SK-N-SH (cell line): ENCODE results near the gene LCORL. TPM values are rescaled to one million over a fixed set of nuclear protein-coding genes. Genes with fewer than 3 reads are reported as not detected.

Source experiments
- CTCF ChIA-PET: fragments of 300-600, 350-600 bp; formaldehyde crosslinking; extraction: SDS; loops from one replicate; lab custom pipeline; 2021; lab: Yijun Ruan, JAX
- POLR2A ChIA-PET: fragments of 350-600 bp; sonication (Branson Sonifier 250); formaldehyde crosslinking; extraction: SDS; loops from one replicate; lab custom pipeline; 2020; ENCODE audit warnings: antibody characterized with exemption, inconsistent platforms; lab: Yijun Ruan, JAX
- DNase-seq: peaks from one replicate; pipeline ENCODE4 v3.0.0; 2012
- H2AFZ ChIP-seq: fragments of 200-600 bp; sonication (generic); 2 replicates; pipeline ENCODE4 v1.8.1; 2016; ENCODE audit warnings: antibody characterized with exemption, mild to moderate bottlenecking, low read depth
- H3F3A ChIP-seq: fragments of 200-600 bp; sonication (generic); replicated peaks from 2 replicates; pipeline ENCODE3; 2016; ENCODE audit warnings: antibody characterized with exemption, mild to moderate bottlenecking; ENCODE audit not compliant: insufficient read depth
- H3K27ac ChIP-seq, 2 experiments: fragments of 200-500 bp in 1 of 2; fragments of 200-600 bp in 1 of 2; sonication (Bioruptor generic) in 1 of 2; sonication (generic), shearing (Covaris generic) in 1 of 2; 2 replicates each; pipeline versions ENCODE4 v1.5.1 to v1.6.1; 2014 to 2016; ENCODE audit warnings: low read depth in 2 of 2, inconsistent platforms in 1 of 2, low read length in 1 of 2, mild to moderate bottlenecking in 1 of 2, mixed read lengths in 1 of 2
- H3K27me3 ChIP-seq: fragments of 200-600 bp; sonication (generic), shearing (Covaris generic); 2 replicates; pipeline ENCODE4 v1.6.1; 2016; ENCODE audit warnings: mixed run types; ENCODE audit not compliant: insufficient read depth
- H3K36me3 ChIP-seq, 2 experiments: fragments of 200-500 bp in 1 of 2; fragments of 200-600 bp in 1 of 2; sonication (Bioruptor generic) in 1 of 2; sonication (generic) in 1 of 2; replicated peaks in 1 of 2; 2 replicates each; pipeline versions ENCODE3 to v1.5.1; 2014 to 2016; ENCODE audit warnings: low read length in 1 of 2, mild to moderate bottlenecking in 1 of 2; ENCODE audit not compliant: insufficient read depth in 2 of 2, control insufficient read depth in 1 of 2
- H3K4me1 ChIP-seq, 2 experiments: fragments of 200-500 bp in 1 of 2; fragments of 200-600 bp in 1 of 2; sonication (Bioruptor generic) in 1 of 2; sonication (generic), shearing (Covaris generic) in 1 of 2; 2 replicates each; pipeline versions ENCODE4 v1.5.1 to v1.6.1; 2014 to 2016; ENCODE audit warnings: low read depth in 1 of 2, low read length in 1 of 2, mixed run types in 1 of 2; ENCODE audit not compliant: insufficient read depth in 2 of 2, control insufficient read depth in 1 of 2
- H3K4me2 ChIP-seq: fragments of 200-600 bp; sonication (generic), shearing (Covaris generic); 2 replicates; pipeline ENCODE4 v1.6.1; 2017; ENCODE audit warnings: mixed run types
- H3K4me3 ChIP-seq, 2 experiments: fragments of 200-500 bp in 1 of 2; fragments of 200-600 bp in 1 of 2; sonication (Bioruptor generic) in 1 of 2; sonication (generic), shearing (Covaris generic) in 1 of 2; 2 replicates each; pipeline versions ENCODE4 v1.5.1 to v1.8.1; 2014 to 2016; ENCODE audit warnings: low read depth in 2 of 2, inconsistent platforms in 1 of 2, low read length in 1 of 2, mild to moderate bottlenecking in 1 of 2, mixed read lengths in 1 of 2, moderate library complexity in 1 of 2
- H3K79me2 ChIP-seq: fragments of 200-600 bp; sonication (generic); 2 replicates; pipeline ENCODE4 v1.8.1; 2017; ENCODE audit warnings: mild to moderate bottlenecking; ENCODE audit not compliant: insufficient read depth
- H3K9ac ChIP-seq: fragments of 200-600 bp; sonication (generic); 2 replicates; pipeline ENCODE4 v1.6.1; 2017; ENCODE audit warnings: mixed run types
- H3K9me2 ChIP-seq: fragments of 200-600 bp; sonication (generic); 2 replicates; pipeline ENCODE4 v1.6.1; 2017; ENCODE audit warnings: mixed run types
- H3K9me3 ChIP-seq: fragments of 200-600 bp; sonication (generic); 2 replicates; pipeline ENCODE4 v1.6.1; 2017; ENCODE audit warnings: mixed run types, mild to moderate bottlenecking, moderate library complexity
- H4K20me1 ChIP-seq: fragments of 200-600 bp; sonication (generic); 2 replicates; pipeline ENCODE4 v1.6.1; 2017; ENCODE audit warnings: mild to moderate bottlenecking, mixed run types; ENCODE audit not compliant: insufficient read depth
- CHD2 ChIP-seq: fragments of 150-350 bp; IDR thresholded peaks from 2 replicates; pipeline ENCODE4 v1.6.1; 2018; ENCODE audit warnings: low read length; ENCODE audit not compliant: partially characterized antibody
- CTCF ChIP-seq: fragments of 200-600 bp; sonication (generic); IDR thresholded peaks from 2 replicates; pipeline ENCODE4 v1.6.1; 2017; ENCODE audit warnings: antibody characterized with exemption, mild to moderate bottlenecking, moderate library complexity
- FOSL2 ChIP-seq: IDR thresholded peaks from 2 replicates; pipeline ENCODE4 v1.4.0; 2012; ENCODE audit warnings: low read depth, mild to moderate bottlenecking, moderate library complexity, borderline replicate concordance
- FOXJ3 ChIP-seq: sonication (generic); formaldehyde crosslinking; IDR thresholded peaks from 2 replicates; pipeline ENCODE4 v1.5.1; 2020; ENCODE audit warnings: mild to moderate bottlenecking, missing genetic modification reagents
- FOXM1 ChIP-seq: IDR thresholded peaks from 2 replicates; pipeline ENCODE4 v1.4.0; 2012; ENCODE audit warnings: low read depth, mild to moderate bottlenecking
- GABPA ChIP-seq: IDR thresholded peaks from 2 replicates; pipeline ENCODE4 v1.4.0; 2012; ENCODE audit warnings: low read depth, mild to moderate bottlenecking
- IRF3 ChIP-seq: fragments of 150-350 bp; IDR thresholded peaks from 2 replicates; pipeline ENCODE4 v1.6.1; 2016; ENCODE audit warnings: mild to moderate bottlenecking, low read depth, low read length
- JUND ChIP-seq: IDR thresholded peaks from 2 replicates; pipeline ENCODE4 v1.4.0; 2012
- MAX ChIP-seq: IDR thresholded peaks from 2 replicates; pipeline ENCODE4 v1.4.0; 2012; ENCODE audit warnings: low read depth
- POLR2AphosphoS5 ChIP-seq: IDR thresholded peaks from 2 replicates; pipeline ENCODE4 v1.6.1; 2012; ENCODE audit warnings: low read depth, low read length
- RAD21 ChIP-seq: IDR thresholded peaks from 2 replicates; pipeline ENCODE4 v1.6.1; 2012; ENCODE audit warnings: mild to moderate bottlenecking, low read length
- RCOR1 ChIP-seq: fragments of 150-350 bp; IDR thresholded peaks from 2 replicates; pipeline ENCODE4 v1.6.1; 2017; ENCODE audit warnings: antibody characterized with exemption, low read length
- RXRA ChIP-seq: IDR thresholded peaks from 2 replicates; pipeline ENCODE4 v1.4.0; 2012; ENCODE audit warnings: low read depth, mild to moderate bottlenecking, borderline replicate concordance
- SIN3A ChIP-seq: IDR thresholded peaks from 2 replicates; pipeline ENCODE4 v1.6.1; 2012; ENCODE audit warnings: low read depth, mild to moderate bottlenecking, low read length, moderate library complexity, borderline replicate concordance
- SMC3 ChIP-seq: IDR thresholded peaks from 2 replicates; pipeline ENCODE4 v1.6.1; 2012; ENCODE audit warnings: low read depth, low read length, improper control_type of control experiment
- TCF12 ChIP-seq: IDR thresholded peaks from 2 replicates; pipeline ENCODE4 v1.4.0; 2012
- USF2 ChIP-seq: fragments of 150-350 bp; IDR thresholded peaks from 2 replicates; pipeline ENCODE4 v1.6.1; 2017; ENCODE audit warnings: antibody characterized with exemption, low read length, low read depth, borderline replicate concordance
- YY1 ChIP-seq: IDR thresholded peaks from 2 replicates; pipeline ENCODE4 v1.4.0; 2012; ENCODE audit warnings: low read depth, mild to moderate bottlenecking
- WGBS: methylation state at CpG from one replicate; pipeline ENCODE4 v1.1.6; 2017; ENCODE audit warnings: low lambda C conversion rate; 5-methylcytosine and 5-hydroxymethylcytosine counted together
- polyA plus RNA-seq, 3 experiments: library from polyadenylated mRNA; depleted of rRNA; stranded (reverse); fragments of >200 nt; gene quantifications; 2 replicates each; pipeline ENCODE4 v1.2.3, GENCODE V29; 2012
- TF ChIP-seq, protein P1 (sequence below): IDR thresholded peaks from 2 replicates; pipeline ENCODE4 v1.4.0; 2012; ENCODE audit warnings: low read depth, borderline replicate concordance

LCORL gene
- polyA plus RNA-seq, 1 of the 3 experiments (the other 2 are of a cell fraction), result 1.9 TPM

GRCh38 chr4:17912011-17912410, 109.5 kb downstream of the LCORL start:
- no peak overlapping the region for H3K4me3 ChIP-seq

More at GRCh38 chr4:17912011-17912410, 109.5 kb downstream of the LCORL start:
- DNase-seq, result no peak
- Histone ChIP-seq H2AFZ (no peak overlapping the region), H3K27me3 (no peaks in the 10 kb centered on the region), H3K4me2 (no peak overlapping the region), H4K20me1 (no peaks in the 10 kb centered on the region), H3F3A (no peaks in the 10 kb centered on the region), H3K27ac (no peak overlapping the region), H3K79me2 (no peaks in the 10 kb centered on the region), H3K4me1 (no peaks in the 10 kb centered on the region; a peak in 1 of 4 replicates), H3K9me3 (no peaks in the 10 kb centered on the region), H3K9ac (no peak overlapping the region), H3K9me2 (no peaks in the 10 kb centered on the region), H3K36me3 (peaks cover 5% of the 10 kb centered on the region in 2 experiments)
- WGBS, result 98% methylated on average over 5 of the region's 9 CpGs
- POLR2A ChIA-PET, result no interaction called here
- CTCF ChIA-PET, result no interaction called here
- no peak for TF ChIP-seq CHD2
- TF ChIP-seq CTCF, result no peak
- TF ChIP-seq JUND, result no peak
- no peak for TF ChIP-seq RCOR1
- TF ChIP-seq FOXJ3 (CRISPR knock-in tag), result no peak
- TF ChIP-seq IRF3, result no peak
- TF ChIP-seq YY1, result no peak
- TF ChIP-seq FOSL2, result no peak
- TF ChIP-seq MAX, result no peak
- no peak for TF ChIP-seq RXRA
- no peak for TF ChIP-seq TCF12
- TF ChIP-seq POLR2AphosphoS5, result no peak
- TF ChIP-seq RAD21, result no peak
- no peak for TF ChIP-seq GABPA
- TF ChIP-seq FOXM1, result no peak
- no peak for TF ChIP-seq SMC3
- TF ChIP-seq, protein P1, sequence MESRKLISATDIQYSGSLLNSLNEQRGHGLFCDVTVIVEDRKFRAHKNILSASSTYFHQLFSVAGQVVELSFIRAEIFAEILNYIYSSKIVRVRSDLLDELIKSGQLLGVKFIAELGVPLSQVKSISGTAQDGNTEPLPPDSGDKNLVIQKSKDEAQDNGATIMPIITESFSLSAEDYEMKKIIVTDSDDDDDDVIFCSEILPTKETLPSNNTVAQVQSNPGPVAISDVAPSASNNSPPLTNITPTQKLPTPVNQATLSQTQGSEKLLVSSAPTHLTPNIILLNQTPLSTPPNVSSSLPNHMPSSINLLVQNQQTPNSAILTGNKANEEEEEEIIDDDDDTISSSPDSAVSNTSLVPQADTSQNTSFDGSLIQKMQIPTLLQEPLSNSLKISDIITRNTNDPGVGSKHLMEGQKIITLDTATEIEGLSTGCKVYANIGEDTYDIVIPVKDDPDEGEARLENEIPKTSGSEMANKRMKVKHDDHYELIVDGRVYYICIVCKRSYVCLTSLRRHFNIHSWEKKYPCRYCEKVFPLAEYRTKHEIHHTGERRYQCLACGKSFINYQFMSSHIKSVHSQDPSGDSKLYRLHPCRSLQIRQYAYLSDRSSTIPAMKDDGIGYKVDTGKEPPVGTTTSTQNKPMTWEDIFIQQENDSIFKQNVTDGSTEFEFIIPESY, result no peak
- no peak for TF ChIP-seq SIN3A
- TF ChIP-seq USF2, result no peak
